GM21723 (cell line): ENCODE measurements around the gene SHISA6.

Experiments
- ATAC-seq: cut with Tn5 transposase; IDR thresholded peaks from one replicate; pipeline ENCODE4 v1.9.1; 2021; ENCODE audit warnings: mild to moderate bottlenecking, moderate library complexity; ENCODE audit not compliant: unreplicated experiment

SHISA6 gene

GRCh38 chr17:11340803-11341202 is 99.8 kb downstream of the SHISA6 start:
- no peak for ATAC-seq

- ATAC-seq, result no peak
These were observed 101.1 kb downstream of the SHISA6 start for GRCh38 chr17:11342138-11342537.

GRCh38 chr17:11349106-11349505 is 108.1 kb downstream of the SHISA6 start:
- no peak for ATAC-seq

- no peak for ATAC-seq
These were observed 110.5 kb downstream of the SHISA6 start for GRCh38 chr17:11351479-11351878.

GRCh38 chr17:11353601-11354000 is 112.6 kb downstream of the SHISA6 start:
- no peak for ATAC-seq

- ATAC-seq, result no peak
These were observed 115.4 kb downstream of the SHISA6 start for GRCh38 chr17:11356371-11356770.

GRCh38 chr17:11363565-11364117 is 122.6 kb downstream of the SHISA6 start:
- ATAC-seq, result no peak

GRCh38 chr17:11366272-11366850 is 125.3 kb downstream of the SHISA6 start:
- no peak for ATAC-seq

GRCh38 chr17:11369575-11369974 is 128.6 kb downstream of the SHISA6 start:
- ATAC-seq, result no peak

- ATAC-seq, result no peak
These were observed 131.7 kb downstream of the SHISA6 start for GRCh38 chr17:11372692-11373091.

GRCh38 chr17:11378506-11378905 is 137.5 kb downstream of the SHISA6 start:
- ATAC-seq, result no peak

GRCh38 chr17:11380761-11381160 is 139.7 kb downstream of the SHISA6 start:
- ATAC-seq, result no peak

- no peak for ATAC-seq
These were observed 142.1 kb downstream of the SHISA6 start for GRCh38 chr17:11383157-11383556.

GRCh38 chr17:11384131-11384530 is 143.1 kb downstream of the SHISA6 start:
- no peak for ATAC-seq

- ATAC-seq, result no peak
These were observed 146.6 kb downstream of the SHISA6 start for GRCh38 chr17:11387610-11388009.

GRCh38 chr17:11388054-11388453 is 147.0 kb downstream of the SHISA6 start:
- ATAC-seq, result no peak

GRCh38 chr17:11389583-11389982 is 148.6 kb downstream of the SHISA6 start:
- ATAC-seq, result no peak

GRCh38 chr17:11391134-11391533 is 150.1 kb downstream of the SHISA6 start:
- no peak for ATAC-seq

- ATAC-seq, result no peak
These were observed 163.6 kb downstream of the SHISA6 start for GRCh38 chr17:11404431-11405276.

- ATAC-seq, result no peak
These were observed 165.7 kb downstream of the SHISA6 start for GRCh38 chr17:11406716-11407115.

GRCh38 chr17:11412654-11413053 is 171.6 kb downstream of the SHISA6 start:
- no peak for ATAC-seq

- no peak for ATAC-seq
These were observed 177.3 kb downstream of the SHISA6 start for GRCh38 chr17:11418342-11418741.
